Neuronal stem cell (in vitro differentiated cells): Measurements from ENCODE around the gene STRBP.
"Not testable (repeated sequence)": the region's sequence is repeated elsewhere in the genome, so short reads cannot be mapped to it uniquely, and the experiment has no call there.

Experiments used
- DNase-seq: peaks from one replicate; pipeline ENCODE4 v3.0.0-alpha.2; 2013; ENCODE audit warnings: low spot score
- H2AFZ ChIP-seq: one replicate; pipeline ENCODE4 v1.6.1; 2013; ENCODE audit warnings: mild to moderate bottlenecking, low read length, inconsistent platforms
- H2AK5ac ChIP-seq: 2 replicates; pipeline ENCODE4 v1.6.1; 2013; ENCODE audit warnings: low read depth, mild to moderate bottlenecking, inconsistent platforms, low read length, moderate library complexity, mixed read lengths
- H2BK120ac ChIP-seq: 2 replicates; pipeline ENCODE4 v1.6.1; 2013; ENCODE audit warnings: low read depth, mild to moderate bottlenecking, inconsistent platforms, low read length, moderate library complexity, mixed read lengths
- H2BK12ac ChIP-seq: one replicate; pipeline ENCODE4 v1.6.1; 2013; ENCODE audit warnings: low read length, inconsistent platforms
- H2BK15ac ChIP-seq: 2 replicates; pipeline ENCODE4 v1.6.1; 2013; ENCODE audit warnings: mild to moderate bottlenecking, low read length, inconsistent platforms, mixed read lengths
- H2BK5ac ChIP-seq: one replicate; pipeline ENCODE4 v1.6.1; 2013; ENCODE audit warnings: inconsistent platforms, mild to moderate bottlenecking, low read length, moderate library complexity
- H3K14ac ChIP-seq: one replicate; pipeline ENCODE4 v1.6.1; 2013; ENCODE audit warnings: low read length, inconsistent platforms
- H3K18ac ChIP-seq: 2 replicates; pipeline ENCODE4 v1.6.1; 2013; ENCODE audit warnings: low read length, inconsistent platforms
- H3K23ac ChIP-seq: 2 replicates; pipeline ENCODE4 v1.6.1; 2013; ENCODE audit warnings: low read depth, mild to moderate bottlenecking, mixed read lengths, low read length, inconsistent platforms; ENCODE audit not compliant: poor library complexity
- H3K27ac ChIP-seq: replicated peaks from 3 replicates; pipeline ENCODE4 v1.5.1; 2013; ENCODE audit warnings: low read length, inconsistent platforms
- H3K27me3 ChIP-seq, 3 experiments: 2 replicates each; pipeline ENCODE4 v1.6.1; 2013; ENCODE audit warnings: low read length in 3 of 3, mild to moderate bottlenecking in 2 of 3, inconsistent platforms in 1 of 3, low read depth in 1 of 3, mixed read lengths in 1 of 3, moderate library complexity in 1 of 3; ENCODE audit not compliant: control insufficient read depth in 3 of 3, insufficient read depth in 3 of 3
- H3K36me3 ChIP-seq, 2 donors: replicated peaks in 1 of 2; 2 replicates each; pipeline ENCODE4 v1.6.1; 2013; ENCODE audit warnings: low read length in 2 of 2; ENCODE audit not compliant: control insufficient read depth in 2 of 2, insufficient read depth in 2 of 2
- H3K4ac ChIP-seq: 2 replicates; pipeline ENCODE4 v1.6.1; 2013; ENCODE audit warnings: inconsistent platforms, mild to moderate bottlenecking, low read length, moderate library complexity
- H3K4me1 ChIP-seq, 2 donors: 1 replicate in 1 of 2; 2 replicates in 1 of 2; pipeline ENCODE4 v1.6.1; 2013; ENCODE audit warnings: low read length in 2 of 2, low read depth in 1 of 2; ENCODE audit not compliant: control insufficient read depth in 2 of 2, insufficient read depth in 1 of 2
- H3K4me2 ChIP-seq: one replicate; pipeline ENCODE4 v1.6.1; 2013; ENCODE audit warnings: mild to moderate bottlenecking, low read length, inconsistent platforms; ENCODE audit not compliant: insufficient read depth, poor library complexity, severe bottlenecking
- H3K4me3 ChIP-seq, 2 donors: 2 replicates each; pipeline ENCODE4 v1.5.1; 2013; ENCODE audit warnings: low read length in 2 of 2, mild to moderate bottlenecking in 2 of 2, inconsistent platforms in 1 of 2, moderate library complexity in 1 of 2
- H3K79me1 ChIP-seq: one replicate; pipeline ENCODE4 v1.6.1; 2013; ENCODE audit warnings: low read depth, mild to moderate bottlenecking, inconsistent platforms, low read length, moderate library complexity
- H3K9ac ChIP-seq: one replicate; pipeline ENCODE4 v1.6.1; 2013; ENCODE audit warnings: mild to moderate bottlenecking, low read depth, low read length, inconsistent platforms; ENCODE audit not compliant: poor library complexity
- H3K9me3 ChIP-seq, 2 donors: replicated peaks in 1 of 2; 2 replicates each; pipeline versions ENCODE3 to v1.6.1; 2013; ENCODE audit warnings: low read length in 2 of 2, mild to moderate bottlenecking in 2 of 2, inconsistent platforms in 1 of 2, low read depth in 1 of 2, mixed read lengths in 1 of 2, moderate library complexity in 1 of 2; ENCODE audit not compliant: control insufficient read depth in 2 of 2, insufficient read depth in 1 of 2
- H4K8ac ChIP-seq: one replicate; pipeline ENCODE4 v1.6.1; 2013; ENCODE audit warnings: low read depth, mild to moderate bottlenecking, inconsistent platforms, low read length, moderate library complexity
- H4K91ac ChIP-seq: one replicate; pipeline ENCODE4 v1.6.1; 2013; ENCODE audit warnings: low read length, low read depth, mild to moderate bottlenecking, inconsistent platforms; ENCODE audit not compliant: poor library complexity
- WGBS, 2 donors: extraction: QIAGEN DNeasy Blood & Tissue Kit; methylation state at CpG; one replicate each; pipeline ENCODE4 v1.1.7; 2013; ENCODE audit warnings: missing lambda C conversion rate in 2 of 2, mixed read lengths in 1 of 2; ENCODE audit not compliant: insufficient read length in 2 of 2, insufficient replicate concordance in 1 of 2; ENCODE audit errors: extremely low coverage in 2 of 2; 5-methylcytosine and 5-hydroxymethylcytosine counted together

STRBP gene

GRCh38 chr9:123305879-123306278 lies 37.5 kb upstream of the STRBP start:
- Histone ChIP-seq H3K27ac (no peak overlapping the region), H3K4ac (no peak overlapping the region), H3K27me3 (peaks cover 0 to 14% (median 0%) of the 10 kb centered on the region in 3 experiments), H4K8ac (no peak overlapping the region), H3K18ac (peak overlapping the region; percentile 2), H2AK5ac (no peak overlapping the region), H3K9me3 (no peaks in the 10 kb centered on the region), H3K4me3 (no peak overlapping the region), H3K14ac (no peak overlapping the region), H2BK5ac (no peak overlapping the region), H3K23ac (no peak overlapping the region), H2BK120ac (no peak overlapping the region), H4K91ac (no peak overlapping the region), H3K4me2 (no peak overlapping the region), H3K36me3 (no peaks in the 10 kb centered on the region), H2BK15ac (no peak overlapping the region), H3K79me1 (no peaks in the 10 kb centered on the region), H2AFZ (no peak overlapping the region), H3K4me1 (peaks cover 2 to 7% of the 10 kb centered on the region in 2 donors), H2BK12ac (no peak overlapping the region), H3K9ac (no peak overlapping the region)
- no peak for DNase-seq
- WGBS, 2 donors, result no CpG with 5 or more reads among the region's 4 CpGs

GRCh38 chr9:123304340-123304691 lies 35.9 kb upstream of the STRBP start:
- H3K36me3 ChIP-seq, result no peaks in the 10 kb centered on the region
- H4K8ac ChIP-seq, result no peak overlapping the region
- H3K4me2 ChIP-seq, result no peak overlapping the region
- H2AFZ ChIP-seq, result no peak overlapping the region
- no peak overlapping the region for H3K23ac ChIP-seq
- no peak overlapping the region for H3K14ac ChIP-seq
- peaks cover 0 to 18% (median 0%) of the 10 kb centered on the region in 3 experiments for H3K27me3 ChIP-seq
- no peak overlapping the region for H2AK5ac ChIP-seq
- no peak overlapping the region for H2BK120ac ChIP-seq
- H3K4me1 ChIP-seq, result peaks cover 4 to 5% of the 10 kb centered on the region in 2 donors
- no CpG with 5 or more reads among the region's 4 CpGs for whole genome bisulfite sequencing, 2 donors
- no peak overlapping the region for H3K27ac ChIP-seq
- H3K18ac ChIP-seq, result no peak overlapping the region
- H3K4ac ChIP-seq, result no peak overlapping the region
- H2BK15ac ChIP-seq, result no peak overlapping the region
- H3K9me3 ChIP-seq, result no peaks in the 10 kb centered on the region
- H3K79me1 ChIP-seq, result no peaks in the 10 kb centered on the region
- H2BK12ac ChIP-seq, result no peak overlapping the region
- no peak overlapping the region for H3K9ac ChIP-seq
- H3K4me3 ChIP-seq, result no peak overlapping the region
- no peak overlapping the region for H2BK5ac ChIP-seq
- DNase-seq, result no peak
- H4K91ac ChIP-seq, result no peak overlapping the region

GRCh38 chr9:123302348-123303214 lies 34.2 kb upstream of the STRBP start:
- H3K9ac ChIP-seq, result no peak overlapping the region
- DNase-seq, result no peak

GRCh38 chr9:123301936-123302335 lies 33.5 kb upstream of the STRBP start:
- H3K4me1 ChIP-seq, H3K27ac ChIP-seq, H2BK15ac ChIP-seq, H2BK5ac ChIP-seq, H3K9me3 ChIP-seq, H3K36me3 ChIP-seq, DNase-seq, H3K18ac ChIP-seq, H2BK12ac ChIP-seq, H4K8ac ChIP-seq, H3K9ac ChIP-seq, H3K79me1 ChIP-seq, H3K4me2 ChIP-seq, H3K4ac ChIP-seq, H4K91ac ChIP-seq, H3K4me3 ChIP-seq, H2BK120ac ChIP-seq, H2AFZ ChIP-seq, H2AK5ac ChIP-seq, H3K23ac ChIP-seq, H3K14ac ChIP-seq: not testable (repeated sequence)
- no CpG with 5 or more reads among the region's 13 CpGs for WGBS, 2 donors
- peaks cover 0 to 14% (median 0%) of the 10 kb centered on the region in 3 experiments for H3K27me3 ChIP-seq

More at GRCh38 chr9:123302348-123303214, 34.2 kb upstream of the STRBP start:
- Histone ChIP-seq H4K91ac (no peak overlapping the region), H3K9me3 (no peaks in the 10 kb centered on the region), H3K14ac (no peak overlapping the region), H3K27ac (no peak overlapping the region), H3K36me3 (no peaks in the 10 kb centered on the region), H2BK12ac (no peak overlapping the region), H3K4ac (no peak overlapping the region), H3K4me2 (no peak overlapping the region), H2AFZ (peak overlapping the region; percentile 47), H4K8ac (no peak overlapping the region), H3K79me1 (no peaks in the 10 kb centered on the region), H3K23ac (no peak overlapping the region), H2BK15ac (no peak overlapping the region), H3K18ac (no peak overlapping the region), H3K4me1 (peaks cover 4 to 5% of the 10 kb centered on the region in 2 donors), H3K27me3 (peaks cover 0 to 18% (median 0%) of the 10 kb centered on the region in 3 experiments), H2AK5ac (no peak overlapping the region), H2BK120ac (no peak overlapping the region), H2BK5ac (no peak overlapping the region), H3K4me3 (no peak overlapping the region)
- WGBS, 2 donors, result no CpG with 5 or more reads among the region's 17 CpGs
